HEK293 (cell line): ENCODE results near the gene OLIG1.

Experiments used
- MYNN ChIP-seq: fragments of 450-650 bp; formaldehyde crosslinking; IDR thresholded peaks from 2 replicates; pipeline ENCODE4 v1.5.1; 2016; ENCODE audit warnings: missing biosample characterization, missing genetic modification characterization, borderline replicate concordance
- REST ChIP-seq: fragments of 450-650 bp; formaldehyde crosslinking; IDR thresholded peaks from 2 replicates; pipeline ENCODE4 v1.5.1; 2016; ENCODE audit warnings: missing biosample characterization, missing genetic modification characterization
- SETDB1 ChIP-seq: IDR thresholded peaks from one replicate; pipeline ENCODE4 v1.6.1; 2017; ENCODE audit warnings: mild to moderate bottlenecking, low read length, moderate library complexity, mixed read lengths; ENCODE audit not compliant: insufficient read length
- SP3 ChIP-seq: fragments of 450-650 bp; formaldehyde crosslinking; IDR thresholded peaks from 2 replicates; pipeline ENCODE4 v1.5.1; 2016; ENCODE audit warnings: missing biosample characterization, missing genetic modification characterization
- TCF7L2 ChIP-seq: IDR thresholded peaks from 2 replicates; pipeline ENCODE4 v1.6.1; 2011; ENCODE audit warnings: low read depth, mild to moderate bottlenecking, inconsistent platforms, low read length, moderate library complexity, borderline replicate concordance
- ZEB2 ChIP-seq: fragments of 450-650 bp; formaldehyde crosslinking; IDR thresholded peaks from 2 replicates; pipeline ENCODE4 v1.5.1; 2016; ENCODE audit warnings: missing biosample characterization, missing genetic modification characterization
- ZNF146 ChIP-seq: fragments of 450-650 bp; formaldehyde crosslinking; IDR thresholded peaks from 2 replicates; pipeline ENCODE4 v1.5.1; 2016; ENCODE audit warnings: missing biosample characterization, missing genetic modification characterization
- ZNF555 ChIP-seq: fragments of 450-650 bp; formaldehyde crosslinking; conservative IDR thresholded peaks from 2 replicates; pipeline ENCODE4 v1.5.1; 2017; ENCODE audit warnings: missing biosample characterization, mild to moderate bottlenecking, missing genetic modification characterization, inconsistent platforms
- ZNF76 ChIP-seq: fragments of 450-650 bp; formaldehyde crosslinking; IDR thresholded peaks from 2 replicates; pipeline ENCODE4; 2016; ENCODE audit warnings: low read depth, missing biosample characterization, missing genetic modification characterization, borderline replicate concordance
- TF ChIP-seq, protein P1 (sequence below): sonication (generic); formaldehyde crosslinking; IDR thresholded peaks from 2 replicates; pipeline ENCODE4 v1.8.1; 2022; ENCODE audit warnings: mild to moderate bottlenecking, moderate library complexity, missing genetic modification reagents
- TF ChIP-seq, protein P2 (sequence below): fragments of 450-650 bp; formaldehyde crosslinking; IDR thresholded peaks from 2 replicates; pipeline ENCODE4 v1.5.1; 2016; ENCODE audit warnings: missing biosample characterization, missing genetic modification characterization
- TF ChIP-seq, protein P3 (sequence below): IDR thresholded peaks from 2 replicates; pipeline ENCODE4 v1.6.1; 2011; ENCODE audit warnings: mild to moderate bottlenecking, low read depth, low read length, borderline replicate concordance

GRCh38 chr21:33028287-33028670, 41.7 kb upstream of the OLIG1 start:
- no peak for TF ChIP-seq SETDB1
- TF ChIP-seq ZNF76 (tag by site-specific recombination): no peak
- TF ChIP-seq, protein P1, sequence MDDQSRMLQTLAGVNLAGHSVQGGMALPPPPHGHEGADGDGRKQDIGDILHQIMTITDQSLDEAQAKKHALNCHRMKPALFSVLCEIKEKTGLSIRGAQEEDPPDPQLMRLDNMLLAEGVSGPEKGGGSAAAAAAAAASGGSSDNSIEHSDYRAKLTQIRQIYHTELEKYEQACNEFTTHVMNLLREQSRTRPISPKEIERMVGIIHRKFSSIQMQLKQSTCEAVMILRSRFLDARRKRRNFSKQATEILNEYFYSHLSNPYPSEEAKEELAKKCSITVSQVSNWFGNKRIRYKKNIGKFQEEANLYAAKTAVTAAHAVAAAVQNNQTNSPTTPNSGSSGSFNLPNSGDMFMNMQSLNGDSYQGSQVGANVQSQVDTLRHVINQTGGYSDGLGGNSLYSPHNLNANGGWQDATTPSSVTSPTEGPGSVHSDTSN (CRISPR knock-in tag): no peak
- TF ChIP-seq, protein P2, sequence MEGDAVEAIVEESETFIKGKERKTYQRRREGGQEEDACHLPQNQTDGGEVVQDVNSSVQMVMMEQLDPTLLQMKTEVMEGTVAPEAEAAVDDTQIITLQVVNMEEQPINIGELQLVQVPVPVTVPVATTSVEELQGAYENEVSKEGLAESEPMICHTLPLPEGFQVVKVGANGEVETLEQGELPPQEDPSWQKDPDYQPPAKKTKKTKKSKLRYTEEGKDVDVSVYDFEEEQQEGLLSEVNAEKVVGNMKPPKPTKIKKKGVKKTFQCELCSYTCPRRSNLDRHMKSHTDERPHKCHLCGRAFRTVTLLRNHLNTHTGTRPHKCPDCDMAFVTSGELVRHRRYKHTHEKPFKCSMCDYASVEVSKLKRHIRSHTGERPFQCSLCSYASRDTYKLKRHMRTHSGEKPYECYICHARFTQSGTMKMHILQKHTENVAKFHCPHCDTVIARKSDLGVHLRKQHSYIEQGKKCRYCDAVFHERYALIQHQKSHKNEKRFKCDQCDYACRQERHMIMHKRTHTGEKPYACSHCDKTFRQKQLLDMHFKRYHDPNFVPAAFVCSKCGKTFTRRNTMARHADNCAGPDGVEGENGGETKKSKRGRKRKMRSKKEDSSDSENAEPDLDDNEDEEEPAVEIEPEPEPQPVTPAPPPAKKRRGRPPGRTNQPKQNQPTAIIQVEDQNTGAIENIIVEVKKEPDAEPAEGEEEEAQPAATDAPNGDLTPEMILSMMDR (tag by site-specific recombination): no peak
- no peak for TF ChIP-seq SP3 (tag by site-specific recombination)
- TF ChIP-seq ZNF555 (tag by site-specific recombination): no peak
- TF ChIP-seq ZEB2 (tag by site-specific recombination): no peak
- no peak for TF ChIP-seq MYNN
- TF ChIP-seq, protein P3, sequence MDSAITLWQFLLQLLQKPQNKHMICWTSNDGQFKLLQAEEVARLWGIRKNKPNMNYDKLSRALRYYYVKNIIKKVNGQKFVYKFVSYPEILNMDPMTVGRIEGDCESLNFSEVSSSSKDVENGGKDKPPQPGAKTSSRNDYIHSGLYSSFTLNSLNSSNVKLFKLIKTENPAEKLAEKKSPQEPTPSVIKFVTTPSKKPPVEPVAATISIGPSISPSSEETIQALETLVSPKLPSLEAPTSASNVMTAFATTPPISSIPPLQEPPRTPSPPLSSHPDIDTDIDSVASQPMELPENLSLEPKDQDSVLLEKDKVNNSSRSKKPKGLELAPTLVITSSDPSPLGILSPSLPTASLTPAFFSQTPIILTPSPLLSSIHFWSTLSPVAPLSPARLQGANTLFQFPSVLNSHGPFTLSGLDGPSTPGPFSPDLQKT: no peak
- TF ChIP-seq REST (tag by site-specific recombination): no peak
- TF ChIP-seq ZNF146 (tag by site-specific recombination): no peak
- TF ChIP-seq TCF7L2: no peak
